Stimulated activated CD4-positive, alpha-beta T cell treated with anti-CD3 and anti-CD28 coated beads, Interleukin-4, amount 100 ng/mL, for 1 hour (primary cell): ENCODE measurements around the gene MGLL.

Experiments
- DNase-seq: peaks from one replicate; pipeline ENCODE4 v3.0.0-alpha.2; 2020

Gene MGLL

DNA sequence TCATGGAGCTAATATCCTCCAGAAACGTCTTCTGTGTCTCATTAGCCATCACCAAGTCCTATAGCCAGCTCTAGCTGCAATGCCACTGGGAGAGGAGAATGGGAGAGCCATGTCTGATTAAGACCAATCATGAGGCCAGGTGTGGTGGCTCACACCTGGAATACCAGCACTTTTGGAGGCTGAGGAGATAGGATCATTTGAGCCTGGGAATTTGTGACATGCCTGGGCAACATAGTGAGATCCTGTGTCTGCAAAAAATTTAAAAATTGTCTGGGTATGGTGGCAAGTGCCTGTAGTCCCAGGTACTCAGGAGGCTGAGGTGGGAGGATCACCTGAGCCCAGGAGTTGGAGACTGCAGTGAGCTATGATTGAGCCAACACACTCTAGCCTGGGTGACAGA is 13.1 kb downstream of the MGLL start:
- no peak for DNase-seq

DNA sequence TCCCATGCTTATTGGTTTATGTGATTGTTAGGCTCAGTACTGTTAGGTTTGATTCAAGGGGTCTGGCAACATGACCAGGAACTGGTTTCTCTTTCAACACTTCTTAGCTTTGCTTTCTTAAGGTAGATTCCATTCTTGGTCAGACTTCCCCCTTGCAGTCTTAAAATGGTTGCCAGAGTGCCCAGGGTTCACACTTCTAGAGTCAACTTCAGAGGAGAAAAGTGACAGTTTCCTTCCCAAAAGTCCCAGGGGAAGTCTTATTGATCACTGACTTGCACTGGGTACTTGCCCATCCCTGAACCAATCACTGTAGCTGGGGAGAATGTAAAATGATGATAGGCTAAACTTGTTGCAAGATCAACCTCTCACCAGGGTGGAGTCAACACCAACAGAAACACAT is 14.1 kb downstream of the MGLL start:
- no peak for DNase-seq

DNA sequence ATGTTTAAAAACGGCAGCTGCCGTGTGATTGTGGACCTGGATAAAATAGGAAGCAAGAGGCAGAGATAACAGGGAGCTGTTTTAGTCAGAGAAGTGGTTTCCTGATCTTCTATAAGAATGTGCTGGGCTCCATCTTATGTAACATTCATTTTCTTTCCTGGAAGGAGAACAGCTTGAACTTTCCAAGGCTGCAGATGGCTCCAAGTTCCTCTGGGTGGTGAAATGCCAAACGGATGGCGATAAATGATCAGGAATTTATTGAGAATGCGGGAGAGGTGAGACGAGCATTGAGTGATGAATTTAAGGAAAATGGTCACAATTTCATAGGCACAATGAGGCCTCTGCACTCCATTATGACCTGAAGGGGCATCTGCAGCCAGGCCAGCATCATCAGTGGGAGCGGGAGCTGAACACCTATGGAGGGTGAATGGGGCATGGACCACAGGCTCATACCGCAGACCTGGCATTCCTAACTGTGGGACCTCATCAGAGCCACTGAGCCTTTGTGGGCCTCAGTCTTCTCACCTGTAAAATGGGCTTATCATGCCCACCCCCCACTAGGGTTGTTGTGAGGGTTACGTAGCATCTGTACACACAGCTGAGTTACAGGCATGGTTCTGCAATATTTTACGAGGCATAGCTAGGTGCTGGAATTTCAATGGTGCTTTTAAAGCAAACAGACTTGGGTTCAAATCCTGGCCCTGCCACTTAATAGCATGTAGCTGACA is 17.1 kb downstream of the MGLL start:
- no peak for DNase-seq

DNA sequence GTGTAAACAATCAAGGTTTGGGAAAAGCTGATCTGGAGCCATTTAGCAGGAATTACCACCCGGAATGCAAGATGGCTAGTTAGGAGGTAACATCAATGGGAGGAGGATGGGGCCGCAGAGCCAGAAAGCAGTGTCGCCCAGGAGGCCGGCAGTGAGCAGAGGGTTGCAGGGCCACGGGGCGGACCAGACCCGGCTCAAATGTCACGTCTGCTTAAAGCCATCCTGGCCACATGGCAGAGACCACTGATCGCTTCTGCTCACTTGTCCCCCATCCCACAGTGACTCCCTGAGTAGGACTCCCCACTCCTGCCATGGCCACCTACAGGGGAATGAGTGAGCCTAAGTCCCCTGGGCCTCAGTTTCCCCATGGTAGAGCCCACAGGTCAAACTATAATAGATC is 18.2 kb downstream of the MGLL start:
- DNase-seq, result no peak

DNA sequence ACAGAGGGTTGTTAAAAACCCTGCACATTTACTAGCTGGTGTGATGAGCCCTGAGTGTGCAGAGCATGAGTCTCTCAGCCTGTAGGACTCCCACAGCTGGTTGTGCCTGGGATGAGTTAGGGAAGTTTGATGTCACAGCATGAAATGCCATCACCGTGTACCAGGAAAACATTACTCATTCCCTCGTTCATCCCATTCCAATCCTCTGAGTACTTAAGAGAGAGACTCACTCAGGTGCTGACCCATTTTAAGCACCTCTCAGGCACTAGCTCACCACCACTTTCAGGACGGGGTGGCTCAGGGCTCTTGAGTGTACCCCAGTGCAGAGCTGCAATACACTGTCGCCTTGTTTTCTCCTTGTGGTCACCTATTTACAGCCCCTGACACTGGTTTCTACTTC is 18.7 kb downstream of the MGLL start:
- DNase-seq, result no peak

DNA sequence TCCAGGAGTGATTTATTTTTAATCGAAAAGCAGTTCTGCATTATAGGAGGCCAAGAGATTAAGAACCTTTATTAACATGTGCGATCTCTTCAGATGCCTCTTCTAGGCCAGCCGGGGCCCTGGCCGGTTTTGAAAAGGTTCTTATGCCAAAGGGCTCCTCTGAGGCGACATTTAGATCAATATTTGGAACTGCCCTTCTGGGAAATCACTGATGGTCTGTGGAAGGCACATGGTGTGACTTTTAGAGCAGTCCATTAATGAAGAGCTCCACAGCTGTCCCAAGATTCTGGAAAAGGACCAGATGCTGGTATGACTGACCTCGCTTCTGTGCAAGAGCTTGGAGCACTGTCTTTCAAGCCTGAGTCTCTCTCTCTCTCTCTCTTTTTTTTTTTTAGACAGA is 19.7 kb downstream of the MGLL start:
- no peak for DNase-seq

DNA sequence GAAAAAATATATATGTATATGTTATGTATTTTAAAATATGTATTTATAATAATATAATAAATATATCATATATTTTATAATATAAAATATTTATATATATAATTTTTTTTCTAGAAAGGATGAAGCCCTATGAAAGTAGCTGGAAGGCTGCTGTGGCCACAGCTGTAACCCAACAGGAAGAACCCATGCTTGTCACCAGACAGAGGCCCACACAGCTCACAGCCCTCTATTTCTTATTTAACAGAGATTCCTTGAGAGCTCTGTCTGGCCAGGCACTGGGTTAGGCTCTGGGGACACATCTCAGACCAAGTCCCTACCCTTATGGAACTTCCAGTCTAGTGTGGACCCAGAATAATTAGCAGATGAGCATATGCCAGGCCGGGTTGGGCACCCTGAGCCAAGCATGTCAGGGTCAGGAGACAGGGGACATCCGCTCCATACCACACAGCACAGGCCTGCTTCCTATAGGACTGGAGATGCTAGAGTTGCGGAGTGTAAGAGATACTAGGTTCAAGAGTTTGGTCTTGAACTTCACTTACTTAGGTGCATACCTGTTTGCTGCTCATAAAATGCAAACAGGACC is 20.5 kb downstream of the MGLL start:
- no peak for DNase-seq

DNA sequence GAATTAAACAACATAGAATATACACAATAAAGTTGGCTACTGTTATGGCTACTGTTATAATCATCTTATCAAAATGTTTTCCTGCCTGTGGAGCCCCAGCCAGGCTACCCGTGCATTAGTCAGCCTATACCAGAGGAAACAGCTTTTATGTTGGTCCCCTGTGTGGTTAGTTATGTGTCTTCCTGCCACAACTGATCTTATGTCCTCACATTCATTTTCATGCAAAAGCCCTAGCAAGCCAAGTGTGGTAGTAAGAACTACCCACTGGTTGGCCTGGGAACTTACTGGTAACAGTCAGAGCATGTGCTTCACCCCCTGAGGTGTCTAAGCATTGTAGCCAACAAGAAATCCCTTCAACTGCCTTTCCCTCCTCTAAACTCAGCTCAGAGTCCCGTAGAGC is 21.8 kb downstream of the MGLL start:
- no peak for DNase-seq

DNA sequence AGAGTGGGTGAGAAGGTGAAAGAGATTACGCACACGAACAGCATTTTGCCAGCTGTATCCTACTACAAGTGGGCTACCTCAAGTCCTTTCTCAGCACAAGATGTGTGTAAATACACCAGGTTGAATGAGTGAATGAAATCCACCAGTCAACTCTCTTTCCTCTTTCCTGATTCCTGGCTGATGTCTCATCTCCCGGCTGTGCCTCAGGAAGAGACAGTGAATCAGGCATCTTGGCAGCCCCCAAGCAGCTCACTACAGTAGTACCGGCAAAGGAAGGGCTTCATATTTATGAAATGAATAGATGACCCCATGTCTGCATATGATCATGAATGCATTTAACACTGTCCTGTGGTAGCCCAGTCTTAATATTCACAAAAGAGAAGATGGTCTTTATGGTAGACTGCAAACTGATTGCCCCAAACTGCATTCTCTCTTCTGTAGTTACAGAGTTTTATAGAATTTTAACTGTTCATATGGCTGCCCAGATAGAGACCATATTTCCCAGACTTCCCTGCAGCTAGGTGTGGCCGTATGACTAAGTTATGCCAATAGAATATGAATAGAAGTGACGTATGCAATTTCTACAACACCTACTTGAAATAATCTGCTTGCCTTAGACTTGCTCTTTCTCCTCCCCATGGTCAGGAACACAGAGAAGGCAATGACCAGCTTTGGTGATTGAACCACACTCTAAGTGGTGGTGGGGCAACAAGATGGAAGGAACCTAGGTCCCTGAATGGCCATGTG is 22.7 kb downstream of the MGLL start:
- no peak for DNase-seq

DNA sequence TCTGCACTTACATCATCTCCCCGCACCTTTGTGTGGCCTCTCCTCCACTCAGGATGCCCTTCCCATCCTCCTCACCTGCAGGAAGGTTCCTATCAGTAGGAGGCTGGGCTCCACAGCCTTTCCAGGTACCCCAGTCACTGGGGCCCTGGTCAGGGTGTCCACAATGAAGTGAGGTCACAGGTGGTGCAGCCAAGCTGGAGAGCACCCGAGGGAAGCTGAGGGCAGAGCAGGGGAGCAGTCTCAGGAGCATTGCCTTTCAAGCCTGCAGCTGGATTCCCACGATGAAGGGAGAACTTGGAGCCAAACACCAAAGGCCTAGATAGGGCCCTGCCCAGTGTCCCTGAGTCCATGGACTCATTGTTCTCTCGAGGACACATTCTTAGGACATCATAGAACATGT is 23.6 kb downstream of the MGLL start:
- no peak for DNase-seq

DNA sequence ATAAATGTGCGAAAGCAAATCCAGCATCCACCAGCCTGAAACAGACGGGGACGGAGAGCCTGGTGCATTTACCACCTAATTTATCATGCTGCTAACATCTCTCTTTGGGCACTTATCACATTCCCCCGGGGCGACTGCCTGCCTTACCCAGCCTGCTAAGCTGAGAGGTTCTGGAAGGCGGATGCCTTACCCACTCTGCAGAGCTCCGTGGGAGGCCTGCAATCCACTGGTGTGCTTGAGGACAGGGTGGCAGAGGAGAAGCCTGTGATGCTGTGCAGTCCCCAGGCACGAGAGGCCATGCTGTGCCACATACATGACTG is 25.5 kb downstream of the MGLL start:
- no peak for DNase-seq

DNA sequence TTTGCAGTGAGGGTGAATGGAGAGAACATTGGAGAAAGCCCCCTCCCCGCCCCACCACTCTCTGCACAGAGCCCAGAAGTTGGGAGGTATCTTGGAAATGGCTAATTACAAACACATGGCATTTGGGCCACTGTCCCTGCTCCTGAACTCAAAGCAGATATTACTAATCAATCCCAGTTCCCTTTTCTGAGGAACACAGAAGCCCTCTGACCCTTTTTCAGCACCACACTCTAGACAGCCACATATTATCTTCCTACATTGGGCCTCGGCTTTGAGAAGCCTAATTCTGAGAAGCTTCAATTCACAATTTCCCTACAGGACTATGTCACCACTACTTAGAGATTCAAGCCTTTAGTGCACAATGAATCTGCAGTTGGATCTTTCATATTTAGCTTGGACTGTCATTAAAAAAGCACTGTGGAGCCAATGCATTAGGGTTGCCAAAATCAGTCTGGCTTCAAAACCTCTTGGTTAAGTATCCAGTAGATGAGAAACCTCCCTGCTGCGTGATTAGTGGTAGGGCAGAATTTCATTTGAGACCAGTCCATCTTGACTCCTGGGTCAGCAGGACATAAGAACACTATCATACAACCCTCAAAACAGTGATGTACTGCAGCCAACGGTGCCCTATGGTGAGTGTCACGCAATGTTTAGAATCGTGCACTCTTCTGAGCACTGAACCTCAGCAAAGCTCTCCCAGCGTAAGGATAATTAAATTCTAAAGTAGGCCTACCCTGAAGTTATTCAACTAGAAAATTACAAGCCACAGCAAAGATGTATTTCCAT is 26.1 kb downstream of the MGLL start:
- DNase-seq, result no peak

DNA sequence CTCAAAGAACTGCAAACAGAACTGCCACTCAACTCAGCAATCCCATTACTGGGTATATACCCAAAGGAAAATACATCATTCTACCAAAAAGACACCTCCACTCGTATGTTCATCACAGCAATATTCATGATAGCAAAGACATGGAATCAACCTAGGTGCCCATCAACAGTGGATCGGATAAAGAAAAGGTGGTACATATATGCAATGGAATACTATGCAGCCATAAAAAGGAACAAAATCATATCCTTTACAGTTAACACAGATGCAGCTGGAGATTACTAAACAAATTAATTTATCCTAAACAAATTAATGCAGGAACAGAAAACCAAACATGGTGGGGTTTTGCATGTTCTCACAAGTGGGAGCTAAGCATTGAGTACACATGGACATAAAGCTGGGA is 27.3 kb downstream of the MGLL start:
- DNase-seq, result no peak

DNA sequence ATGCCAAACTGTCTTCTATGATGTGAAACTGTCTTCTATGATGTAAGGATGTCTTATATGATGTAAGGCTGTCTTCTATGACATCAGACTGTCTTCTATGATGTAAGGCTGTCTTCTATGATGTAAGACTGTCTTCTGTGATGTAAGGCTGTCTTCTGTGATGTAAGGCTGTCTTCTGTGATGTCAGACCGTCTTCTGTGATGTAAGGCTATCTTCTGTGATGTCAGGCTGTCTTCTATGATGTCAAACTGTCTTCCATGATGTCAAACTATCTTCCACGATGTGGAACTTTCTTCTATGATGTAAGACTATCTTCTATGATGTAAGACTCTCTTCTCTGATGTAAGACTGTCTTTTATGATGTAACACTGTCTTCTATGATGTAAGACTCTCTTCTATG is 27.9 kb downstream of the MGLL start:
- no peak for DNase-seq

DNA sequence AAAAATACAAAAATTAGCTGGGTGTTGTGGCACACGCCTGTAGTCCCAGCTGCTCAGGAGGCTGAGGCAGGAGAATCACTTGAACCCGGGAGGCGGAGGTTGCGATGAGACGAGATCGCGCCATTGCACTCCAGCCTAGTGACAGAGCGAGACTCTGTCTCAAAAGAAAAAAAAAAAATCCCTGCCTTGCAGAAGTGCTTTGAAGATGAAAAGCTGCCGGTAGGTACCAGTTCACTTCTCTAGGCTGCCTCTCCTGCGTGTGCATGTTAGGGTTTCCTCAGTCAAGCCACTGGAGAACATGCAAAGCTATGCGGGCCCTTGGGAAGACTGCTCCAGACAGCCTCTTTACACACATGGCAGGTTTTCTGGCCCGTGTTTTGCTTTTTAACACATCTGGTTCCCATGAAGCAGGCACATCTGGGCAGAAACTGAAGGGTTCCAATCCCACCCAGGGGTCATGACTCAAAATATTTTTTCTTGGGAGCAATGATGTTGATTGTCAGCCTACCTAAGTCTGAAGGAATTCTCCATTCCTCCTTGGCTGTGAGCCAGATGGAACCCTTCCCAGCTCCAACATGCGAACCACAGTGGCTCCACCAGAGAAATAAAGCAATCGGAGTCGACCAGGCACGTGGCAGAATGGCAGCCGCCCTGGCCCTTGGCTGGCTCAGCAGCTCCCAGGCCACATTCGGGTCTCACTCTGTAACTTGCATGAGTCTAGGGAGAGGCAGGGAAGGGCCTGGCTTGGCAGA is 29.6 kb downstream of the MGLL start:
- DNase-seq, result no peak

DNA sequence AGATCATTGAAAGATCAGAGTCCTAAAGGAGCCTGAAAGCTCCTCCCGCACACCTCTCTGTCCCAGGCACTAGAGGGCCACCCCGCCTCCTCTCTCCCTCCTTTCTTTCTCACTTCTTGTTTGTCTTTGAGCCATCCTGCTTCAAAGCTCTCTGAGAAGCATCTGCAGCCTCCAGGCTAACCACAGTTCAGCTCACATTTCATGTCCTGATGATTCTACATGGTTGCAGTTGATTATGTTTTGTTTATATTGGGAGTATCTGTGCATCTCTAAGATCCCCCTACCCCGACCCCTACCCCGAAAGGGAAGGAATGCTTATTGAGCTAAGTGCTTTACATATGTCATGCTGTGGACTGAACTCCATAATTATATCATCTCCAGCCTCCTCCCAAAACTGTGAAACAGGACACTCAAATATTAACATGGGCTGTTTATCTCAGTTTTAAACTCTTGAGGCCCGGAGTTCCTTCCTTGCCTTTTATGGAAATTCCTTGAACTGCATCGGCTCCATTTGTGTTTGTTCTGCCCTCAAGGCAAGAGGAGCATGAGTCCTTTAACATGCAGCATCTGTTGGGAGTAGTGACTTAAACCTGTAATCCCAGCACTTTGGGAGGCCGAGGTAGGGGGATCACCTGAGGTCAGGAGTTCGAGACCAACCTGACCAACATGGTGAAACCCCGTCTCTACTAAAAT is 30.9 kb downstream of the MGLL start:
- DNase-seq, result no peak

DNA sequence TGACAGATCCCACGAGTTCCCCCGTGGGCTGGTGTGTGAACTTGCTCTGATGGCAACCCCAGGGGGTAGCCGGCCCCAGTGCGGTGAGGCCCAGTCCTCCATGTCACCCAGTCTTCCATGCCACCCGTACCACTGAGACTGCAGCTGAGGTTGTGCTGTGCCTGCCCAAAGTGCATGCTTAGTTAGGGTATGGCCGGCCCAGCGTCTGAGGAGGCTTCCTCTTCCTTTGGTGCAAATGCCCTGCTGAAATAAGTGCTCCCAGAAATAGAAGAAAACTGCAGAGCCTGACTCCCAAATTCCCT is 31.5 kb downstream of the MGLL start:
- DNase-seq, result no peak

DNA sequence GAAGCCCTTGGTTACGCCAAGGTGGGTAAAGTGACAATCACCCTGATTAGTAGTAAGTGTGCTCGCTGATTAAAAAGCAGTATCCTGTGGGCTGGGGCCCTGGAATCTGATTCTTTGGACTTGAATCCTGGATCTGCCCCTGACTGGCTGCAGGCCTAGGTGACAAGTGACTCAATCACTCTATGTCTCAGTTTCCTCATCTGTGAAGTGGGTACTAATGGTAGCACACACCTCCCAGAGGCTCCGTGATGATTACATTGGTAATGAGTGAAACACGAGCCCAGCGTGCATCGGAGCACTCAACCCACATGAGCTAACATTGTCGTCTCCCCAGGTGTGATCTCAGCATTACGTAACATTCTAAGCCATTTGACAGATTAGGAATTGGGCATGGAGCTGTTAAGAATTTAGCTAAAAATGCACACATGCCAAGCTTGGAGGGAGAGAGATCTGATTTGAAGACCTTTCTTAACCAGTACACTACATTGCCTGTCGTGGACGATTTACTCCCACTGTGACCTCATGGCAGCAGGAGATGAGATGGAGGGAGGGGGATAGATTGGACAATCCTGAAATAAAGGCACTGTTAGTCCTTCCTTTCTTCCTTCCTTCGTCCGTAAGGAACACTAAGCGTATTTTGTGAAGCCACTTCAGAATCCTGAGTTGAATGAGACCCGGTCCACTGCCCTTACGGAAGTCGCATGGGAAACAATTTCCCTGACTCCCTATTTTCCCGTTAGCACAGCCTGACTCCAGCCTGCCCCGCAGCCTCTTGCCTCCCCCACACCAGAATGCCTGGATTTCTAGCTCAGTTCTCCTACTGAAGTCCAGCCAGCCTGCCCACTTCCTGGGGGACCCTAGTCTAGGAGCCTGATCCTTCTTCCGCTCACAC is 32.1 kb downstream of the MGLL start:
- no peak for DNase-seq

DNA sequence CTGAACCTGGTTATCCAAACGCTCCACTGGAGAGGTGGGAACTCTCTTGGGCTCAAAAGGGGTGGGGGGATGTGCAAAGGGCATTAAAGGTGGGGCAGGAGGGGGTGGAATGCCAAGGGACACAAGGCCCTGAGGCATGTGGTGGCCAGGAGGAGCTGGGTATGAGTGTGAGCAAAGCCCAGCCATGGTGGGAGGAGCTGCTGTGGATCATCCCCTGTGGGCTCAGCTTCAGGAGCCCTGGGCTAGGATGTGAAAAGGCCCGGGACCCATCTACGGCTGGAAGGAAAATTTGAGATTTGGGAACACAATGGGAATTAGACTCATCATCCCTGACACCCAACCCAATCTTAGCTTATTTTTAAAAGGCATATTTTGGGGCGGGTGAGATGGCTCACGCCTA is 33.3 kb downstream of the MGLL start:
- no peak for DNase-seq

DNA sequence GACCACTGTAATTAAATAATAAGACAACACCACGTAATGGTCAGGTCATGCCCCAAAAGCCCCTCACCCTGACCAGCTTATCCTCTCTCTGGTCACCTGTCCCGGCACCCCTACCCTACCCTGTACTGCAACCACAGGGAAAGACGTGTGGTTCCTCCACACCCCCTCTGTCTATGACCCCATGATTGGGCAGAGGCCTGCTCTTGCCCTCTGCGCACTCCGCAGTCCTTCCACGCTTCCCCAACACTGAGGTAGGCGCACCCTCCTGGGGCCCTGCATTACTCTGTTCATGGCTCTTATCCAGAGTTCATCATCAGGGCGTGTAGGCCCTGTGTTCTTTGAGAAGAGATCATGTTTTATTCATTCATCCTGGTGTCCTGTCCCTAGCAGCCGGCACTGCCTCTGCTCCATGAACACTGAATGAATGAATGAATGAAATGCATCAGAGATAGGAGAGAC is 33.8 kb downstream of the MGLL start:
- no peak for DNase-seq

DNA sequence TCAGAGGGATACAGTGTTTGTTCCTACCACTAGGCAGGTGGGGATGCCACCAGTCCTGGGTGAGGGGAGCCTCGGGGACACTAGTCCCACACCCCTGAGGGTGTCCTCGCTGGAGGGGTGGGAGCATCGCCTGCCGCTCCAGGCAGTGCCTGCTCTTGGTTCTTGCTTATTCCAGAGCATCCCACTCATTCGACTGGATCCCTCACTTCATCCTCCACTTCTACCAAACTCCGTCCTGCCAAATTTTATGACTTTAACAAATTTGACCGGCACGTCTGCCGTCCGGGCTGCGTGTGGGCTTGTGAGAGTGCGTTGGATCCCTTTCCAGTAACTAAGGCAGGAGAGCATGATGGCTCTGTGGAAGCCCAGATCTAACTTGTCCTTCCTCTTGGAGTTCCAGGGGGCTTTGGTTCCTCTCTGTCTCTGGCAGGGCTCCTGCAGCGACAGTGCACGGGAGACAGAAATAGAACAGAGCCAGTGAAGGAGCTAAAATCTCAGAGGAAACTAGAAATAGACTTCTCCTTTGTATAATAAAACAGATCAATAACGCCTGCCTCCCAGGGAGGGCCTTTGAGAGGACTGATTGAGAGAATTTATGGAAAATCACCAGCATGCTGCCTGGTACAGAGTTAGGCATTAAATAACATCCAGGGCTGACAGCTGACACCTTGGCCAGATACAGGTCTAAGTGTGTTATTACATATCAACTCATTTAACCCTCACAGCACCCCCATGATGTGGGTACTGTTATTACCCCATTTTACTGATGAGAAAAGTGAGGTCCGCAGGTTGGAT is 34.5 kb downstream of the MGLL start:
- DNase-seq, result no peak
